Stimulated activated CD8-positive, alpha-beta memory T cell treated with anti-CD3 and anti-CD28 coated beads, Interleukin-2, amount 100 ng/mL, for 1 hour (primary cell): Measurements from ENCODE around the gene PAPOLA.

Experiments used
- DNase-seq, 2 donors: peaks; one replicate each; pipeline ENCODE4 v3.0.0-alpha.2; 2020; ENCODE audit warnings: low read depth in 2 of 2

Gene PAPOLA

GRCh38 chr14:96565811-96566210 lies 63.6 kb downstream of the PAPOLA start:
- DNase-seq, result no peak

- no peak for DNase-seq
Measured at GRCh38 chr14:96567289-96567899, 65.2 kb downstream of the PAPOLA start.

GRCh38 chr14:96568621-96569020 lies 66.4 kb downstream of the PAPOLA start:
- no peak for DNase-seq

- no peak for DNase-seq
Measured at GRCh38 chr14:96571311-96571710, 69.1 kb downstream of the PAPOLA start.

GRCh38 chr14:96573473-96574100 lies 71.4 kb downstream of the PAPOLA start:
- no peak for DNase-seq

- no peak for DNase-seq
Measured at GRCh38 chr14:96574171-96574632, 72.0 kb downstream of the PAPOLA start.

- DNase-seq, result no peak
Measured at GRCh38 chr14:96574633-96575632, 72.8 kb downstream of the PAPOLA start.

- DNase-seq, result no peak
Measured at GRCh38 chr14:96576359-96576758, 74.2 kb downstream of the PAPOLA start.

GRCh38 chr14:96576937-96577336 lies 74.8 kb downstream of the PAPOLA start:
- no peak for DNase-seq

GRCh38 chr14:96578619-96579018 lies 76.4 kb downstream of the PAPOLA start:
- DNase-seq, result no peak

GRCh38 chr14:96579358-96579757 lies 77.2 kb downstream of the PAPOLA start:
- DNase-seq, result no peak

- no peak for DNase-seq
Measured at GRCh38 chr14:96579855-96580254, 77.7 kb downstream of the PAPOLA start.

- no peak for DNase-seq
Measured at GRCh38 chr14:96580566-96580965, 78.4 kb downstream of the PAPOLA start.

- DNase-seq, result no peak
Measured at GRCh38 chr14:96581026-96581425, 78.8 kb downstream of the PAPOLA start.

GRCh38 chr14:96581902-96582301 lies 79.7 kb downstream of the PAPOLA start:
- no peak for DNase-seq

- no peak for DNase-seq
Measured at GRCh38 chr14:96582411-96582961, 80.3 kb downstream of the PAPOLA start.

- no peak for DNase-seq
Measured at GRCh38 chr14:96582995-96583394, 80.8 kb downstream of the PAPOLA start.

GRCh38 chr14:96583569-96584041 lies 81.4 kb downstream of the PAPOLA start:
- no peak for DNase-seq

GRCh38 chr14:96584199-96584906 lies 82.2 kb downstream of the PAPOLA start:
- DNase-seq, result no peak

GRCh38 chr14:96584907-96585671 lies 82.9 kb downstream of the PAPOLA start:
- no peak for DNase-seq

- no peak for DNase-seq
Measured at GRCh38 chr14:96585672-96586013, 83.5 kb downstream of the PAPOLA start.
